ENCODE results near the gene MAMDC4.

Gene MAMDC4

GRCh38 chr9:136849038-136849959, 2.8 kb upstream of the MAMDC4 start, which contains the start of gene PHPT1 (continued):
- TF ChIP-seq ZNF18 (tag by site-specific recombination; IDR thresholded peaks at IDR 0.05) (no peak), ZNF830 (tag by site-specific recombination; IDR thresholded peaks at IDR 0.05; ENCODE audit: low read depth) (no peak), ZSCAN23 (tag by site-specific recombination; IDR thresholded peaks at IDR 0.05) (no peak), ZSCAN30 (tag by site-specific recombination; IDR thresholded peaks at IDR 0.05) (0 out of 2 replicates have a peak, but pooled peaks have one; percentile 23), ZNF140 (tag by site-specific recombination; IDR thresholded peaks at IDR 0.05) (no peak), ZNF658 (tag by site-specific recombination; IDR thresholded peaks at IDR 0.05) (no peak), HOXD13 (CRISPR knock-in tag; IDR thresholded peaks at IDR 0.05; ENCODE audit: borderline replicate concordance) (no peak), ZNF560 (tag by site-specific recombination; IDR thresholded peaks at IDR 0.05; ENCODE audit: borderline replicate concordance) (no peak), ZNF37A (tag by site-specific recombination; IDR thresholded peaks at IDR 0.05) (no peak), BCL11A (tag by site-specific recombination; IDR thresholded peaks at IDR 0.05; ENCODE audit: low read depth) (no peak), ZNF610 (tag by site-specific recombination; IDR thresholded peaks at IDR 0.05; ENCODE audit: borderline replicate concordance) (no peak), ZNF292 (tag by site-specific recombination; IDR thresholded peaks at IDR 0.05; ENCODE audit: borderline replicate concordance, low read depth) (no peak), ZNF280D (tag by site-specific recombination; IDR thresholded peaks at IDR 0.05) (no peak), ZBTB17 (tag by site-specific recombination; IDR thresholded peaks at IDR 0.05) (peak; percentile 82), ZNF239 (tag by site-specific recombination; IDR thresholded peaks at IDR 0.05) (no peak), ELK4 (IDR thresholded peaks at IDR 0.05; ENCODE audit: borderline replicate concordance, low read depth, low read length) (no peak), ZNF138 (tag by site-specific recombination; IDR thresholded peaks at IDR 0.05; ENCODE audit: borderline replicate concordance) (no peak), ZNF529 (tag by site-specific recombination; IDR thresholded peaks at IDR 0.05; ENCODE audit: insufficient replicate concordance) (no peak), PRDM4 (tag by site-specific recombination; IDR thresholded peaks at IDR 0.05) (no peak), ZNF174 (tag by site-specific recombination; IDR thresholded peaks at IDR 0.05) (no peak), ZNF600 (tag by site-specific recombination; IDR thresholded peaks at IDR 0.05) (peak; percentile 88)
- TF ChIP-seq, protein P1, sequence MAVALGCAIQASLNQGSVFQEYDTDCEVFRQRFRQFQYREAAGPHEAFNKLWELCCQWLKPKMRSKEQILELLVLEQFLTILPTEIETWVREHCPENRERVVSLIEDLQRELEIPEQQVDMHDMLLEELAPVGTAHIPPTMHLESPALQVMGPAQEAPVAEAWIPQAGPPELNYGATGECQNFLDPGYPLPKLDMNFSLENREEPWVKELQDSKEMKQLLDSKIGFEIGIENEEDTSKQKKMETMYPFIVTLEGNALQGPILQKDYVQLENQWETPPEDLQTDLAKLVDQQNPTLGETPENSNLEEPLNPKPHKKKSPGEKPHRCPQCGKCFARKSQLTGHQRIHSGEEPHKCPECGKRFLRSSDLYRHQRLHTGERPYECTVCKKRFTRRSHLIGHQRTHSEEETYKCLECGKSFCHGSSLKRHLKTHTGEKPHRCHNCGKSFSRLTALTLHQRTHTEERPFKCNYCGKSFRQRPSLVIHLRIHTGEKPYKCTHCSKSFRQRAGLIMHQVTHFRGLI (tag by site-specific recombination; IDR thresholded peaks at IDR 0.05): no peak
- TF ChIP-seq, protein P2, sequence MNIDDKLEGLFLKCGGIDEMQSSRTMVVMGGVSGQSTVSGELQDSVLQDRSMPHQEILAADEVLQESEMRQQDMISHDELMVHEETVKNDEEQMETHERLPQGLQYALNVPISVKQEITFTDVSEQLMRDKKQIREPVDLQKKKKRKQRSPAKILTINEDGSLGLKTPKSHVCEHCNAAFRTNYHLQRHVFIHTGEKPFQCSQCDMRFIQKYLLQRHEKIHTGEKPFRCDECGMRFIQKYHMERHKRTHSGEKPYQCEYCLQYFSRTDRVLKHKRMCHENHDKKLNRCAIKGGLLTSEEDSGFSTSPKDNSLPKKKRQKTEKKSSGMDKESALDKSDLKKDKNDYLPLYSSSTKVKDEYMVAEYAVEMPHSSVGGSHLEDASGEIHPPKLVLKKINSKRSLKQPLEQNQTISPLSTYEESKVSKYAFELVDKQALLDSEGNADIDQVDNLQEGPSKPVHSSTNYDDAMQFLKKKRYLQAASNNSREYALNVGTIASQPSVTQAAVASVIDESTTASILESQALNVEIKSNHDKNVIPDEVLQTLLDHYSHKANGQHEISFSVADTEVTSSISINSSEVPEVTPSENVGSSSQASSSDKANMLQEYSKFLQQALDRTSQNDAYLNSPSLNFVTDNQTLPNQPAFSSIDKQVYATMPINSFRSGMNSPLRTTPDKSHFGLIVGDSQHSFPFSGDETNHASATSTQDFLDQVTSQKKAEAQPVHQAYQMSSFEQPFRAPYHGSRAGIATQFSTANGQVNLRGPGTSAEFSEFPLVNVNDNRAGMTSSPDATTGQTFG (tag by site-specific recombination; IDR thresholded peaks at IDR 0.05; ENCODE audit: borderline replicate concordance): no peak
